Thymus (tissue), 11 donors: ENCODE results near the gene NOTCH1. TPM values are rescaled to one million over a fixed set of nuclear protein-coding genes. Genes with fewer than 3 reads are reported as not detected.

Experiments used
- DNase-seq, 9 donors: peaks; one replicate each; pipeline ENCODE4 v3.0.0-alpha.2; 2013; ENCODE audit warnings: low spot score in 9 of 9, low read depth in 6 of 9, missing footprints in 1 of 9
- H3K27ac ChIP-seq, 2 donors: one replicate each; pipeline ENCODE4 v1.5.1; 2013; ENCODE audit warnings: control low read depth in 1 of 2, low read depth in 1 of 2, low read length in 1 of 2, mild to moderate bottlenecking in 1 of 2, moderate library complexity in 1 of 2
- H3K27me3 ChIP-seq, 2 donors: one replicate each; pipeline ENCODE4 v1.5.1; 2013; ENCODE audit warnings: low read length in 1 of 2; ENCODE audit not compliant: control insufficient read depth in 2 of 2, insufficient read depth in 1 of 2
- H3K36me3 ChIP-seq, 2 donors: one replicate each; pipeline ENCODE4 v1.5.1; 2013; ENCODE audit warnings: low read length in 1 of 2, mild to moderate bottlenecking in 1 of 2, moderate library complexity in 1 of 2; ENCODE audit not compliant: control insufficient read depth in 2 of 2, insufficient read depth in 2 of 2
- H3K4me1 ChIP-seq, 2 donors: one replicate each; pipeline ENCODE4 v1.5.1; 2013; ENCODE audit warnings: low read length in 2 of 2; ENCODE audit not compliant: control insufficient read depth in 2 of 2, insufficient read depth in 2 of 2
- H3K4me3 ChIP-seq, 2 donors: one replicate each; pipeline ENCODE4 v1.5.1; 2013; ENCODE audit warnings: low read length in 2 of 2, control low read depth in 1 of 2, mild to moderate bottlenecking in 1 of 2
- H3K9me3 ChIP-seq, 2 donors: one replicate each; pipeline ENCODE4 v1.5.1; 2013; ENCODE audit warnings: low read length in 1 of 2, mild to moderate bottlenecking in 1 of 2; ENCODE audit not compliant: control insufficient read depth in 2 of 2, insufficient read depth in 1 of 2
- WGBS: extraction: QIAGEN DNeasy Blood & Tissue Kit; methylation state at CpG from one replicate; pipeline ENCODE4 v1.1.7; 2013; 5-methylcytosine and 5-hydroxymethylcytosine counted together
- polyA plus RNA-seq: library from polyadenylated mRNA; stranded (reverse); fragments of 200-250 nt; gene quantifications from one replicate; pipeline ENCODE4 v1.2.3, GENCODE V29; 2013
- total RNA-seq: library from RNA; stranded (reverse); fragments of 120-200 nt; gene quantifications from one replicate; pipeline ENCODE4 v1.2.4, GENCODE V29; 2013
- donor health status: healthy.

The NOTCH1 gene
- total and polyA plus RNA-seq, 2 donors = 14.9 to 15.9 TPM

GRCh38 chr9:136489731-136490130 lies 56.1 kb downstream of the NOTCH1 start:
- H3K4me3 ChIP-seq = no peak overlapping the region
- 91% methylated on average over 17 of the region's 17 CpGs for WGBS
- peaks cover 0 to 16% of the 10 kb centered on the region in 2 donors for H3K4me1 ChIP-seq
- H3K9me3 ChIP-seq = no peaks in the 10 kb centered on the region
- peaks cover 6 to 16% of the 10 kb centered on the region in 2 donors for H3K36me3 ChIP-seq
- H3K27ac ChIP-seq = no peak overlapping the region
- DNase-seq = no peak
- H3K27me3 ChIP-seq = no peaks in the 10 kb centered on the region

- Histone ChIP-seq H3K36me3 (peaks cover 3 to 8% of the 10 kb centered on the region in 2 donors), H3K4me1 (peaks cover 5 to 23% of the 10 kb centered on the region in 2 donors), H3K27me3 (no peaks in the 10 kb centered on the region), H3K9me3 (no peaks in the 10 kb centered on the region), H3K27ac (no peak overlapping the region), H3K4me3 (no peak overlapping the region)
- 45% methylated on average over 22 of the region's 22 CpGs for WGBS
- peak in 7 of 9 donors; percentile 14 to 74 (median 62) for DNase-seq
Measured at GRCh38 chr9:136488247-136489214, 57.3 kb downstream of the NOTCH1 start.

- peaks cover 5 to 23% of the 10 kb centered on the region in 2 donors for H3K4me1 ChIP-seq
- H3K4me3 ChIP-seq = no peak overlapping the region
- no peak overlapping the region for H3K27ac ChIP-seq
- peaks cover 0 to under 1% of the 10 kb centered on the region in 2 donors for H3K36me3 ChIP-seq
- no peaks in the 10 kb centered on the region for H3K9me3 ChIP-seq
- DNase-seq = no peak
- H3K27me3 ChIP-seq = no peaks in the 10 kb centered on the region
- 94% methylated on average over 7 of the region's 7 CpGs for WGBS
Measured at GRCh38 chr9:136487672-136488071, 58.2 kb downstream of the NOTCH1 start.

GRCh38 chr9:136486823-136487620 lies 58.8 kb downstream of the NOTCH1 start:
- no peak for DNase-seq
- peaks cover 5 to 23% of the 10 kb centered on the region in 2 donors for H3K4me1 ChIP-seq
- H3K9me3 ChIP-seq = no peaks in the 10 kb centered on the region
- WGBS = 97% methylated on average over 18 of the region's 18 CpGs
- H3K27me3 ChIP-seq = no peaks in the 10 kb centered on the region
- no peak overlapping the region for H3K4me3 ChIP-seq
- H3K27ac ChIP-seq = no peak overlapping the region
- H3K36me3 ChIP-seq = no peaks in the 10 kb centered on the region

- no peak for DNase-seq
- Histone ChIP-seq H3K9me3 (no peaks in the 10 kb centered on the region), H3K4me1 (peaks cover 13 to 30% of the 10 kb centered on the region in 2 donors), H3K27me3 (no peaks in the 10 kb centered on the region), H3K27ac (no peak overlapping the region), H3K4me3 (no peak overlapping the region), H3K36me3 (no peaks in the 10 kb centered on the region)
- 98% methylated on average over 7 of the region's 7 CpGs for WGBS
Measured at GRCh38 chr9:136486131-136486530, 59.7 kb downstream of the NOTCH1 start.

- Histone ChIP-seq H3K4me1 (peaks cover 13 to 31% of the 10 kb centered on the region in 2 donors), H3K9me3 (no peaks in the 10 kb centered on the region), H3K36me3 (no peaks in the 10 kb centered on the region), H3K4me3 (no peak overlapping the region), H3K27me3 (no peaks in the 10 kb centered on the region), H3K27ac (no peak overlapping the region)
- WGBS = 59% methylated on average over 21 of the region's 21 CpGs
- peak; percentile 57 to 88 (median 76) for DNase-seq
Measured at GRCh38 chr9:136485049-136486045, 60.5 kb downstream of the NOTCH1 start.

GRCh38 chr9:136484153-136485048 lies 61.4 kb downstream of the NOTCH1 start:
- Histone ChIP-seq H3K9me3 (no peaks in the 10 kb centered on the region), H3K36me3 (peaks cover 4 to 6% of the 10 kb centered on the region in 2 donors), H3K27ac (peak overlapping the region in 1 of 2 donors; percentile 13), H3K4me3 (peak overlapping the region; percentile 56 to 92), H3K4me1 (peaks cover 16 to 34% of the 10 kb centered on the region in 2 donors), H3K27me3 (no peaks in the 10 kb centered on the region)
- 46% methylated on average over 59 of the region's 59 CpGs for WGBS
- peak in 3 of 9 donors; percentile 14 to 31 (median 26) for DNase-seq
